Sigmoid colon (tissue), 7 donors: ENCODE data around the gene NDUFA5. TPM values are rescaled to one million over a fixed set of nuclear protein-coding genes. Genes with fewer than 3 reads are reported as not detected.

Experiments
- DNase-seq: peaks from one replicate; pipeline ENCODE4 v3.0.0-alpha.2; 2019
- H3K27ac ChIP-seq, 4 donors: fragments of 200-600 bp; sonication (generic); one replicate each; pipeline ENCODE4 v1.5.1; 2016 to 2019; ENCODE audit warnings: mild to moderate bottlenecking in 1 of 4
- H3K27me3 ChIP-seq, 3 donors: fragments of 200-600 bp; sonication (generic); one replicate each; pipeline ENCODE4 v1.5.1; 2019; ENCODE audit warnings: mild to moderate bottlenecking in 1 of 3
- H3K36me3 ChIP-seq, 4 donors: fragments of 200-600 bp; sonication (generic); one replicate each; pipeline ENCODE4 v1.5.1; 2016 to 2019
- H3K4me1 ChIP-seq, 4 donors: fragments of 200-600 bp; sonication (generic); one replicate each; pipeline ENCODE4 v1.5.1; 2017 to 2019
- H3K4me3 ChIP-seq, 4 donors: fragments of 200-600 bp; sonication (generic); one replicate each; pipeline ENCODE4 v1.5.1; 2017 to 2019; ENCODE audit warnings: mild to moderate bottlenecking in 2 of 4, moderate library complexity in 1 of 4
- H3K9me3 ChIP-seq, 4 donors: fragments of 200-600 bp in 3 of 4; sonication (generic) in 3 of 4; one replicate each; pipeline versions ENCODE4 v1.5.1 to v1.6.1; 2013 to 2019
- EP300 ChIP-seq, 4 donors: sonication (generic); formaldehyde crosslinking; IDR thresholded peaks; one replicate each; pipeline ENCODE4 v1.6.1; 2017; ENCODE audit warnings: antibody characterized with exemption in 4 of 4
- POLR2A ChIP-seq, 2 donors: fragments of 450-650 bp; IDR thresholded peaks; one replicate each; pipeline ENCODE4 v1.6.1; 2016; ENCODE audit warnings: antibody characterized with exemption in 2 of 2, mild to moderate bottlenecking in 2 of 2, moderate library complexity in 2 of 2
- POLR2AphosphoS5 ChIP-seq, 4 donors: sonication (generic); formaldehyde crosslinking; IDR thresholded peaks; one replicate each; pipeline ENCODE4 v1.6.1; 2017; ENCODE audit warnings: antibody characterized with exemption in 4 of 4
- WGBS, 2 donors: extraction: QIAGEN DNeasy Blood & Tissue Kit; methylation state at CpG; one replicate each; pipeline ENCODE4 v1.1.7; 2013; 5-methylcytosine and 5-hydroxymethylcytosine counted together
- intact Hi-C: fragments of 100-400 bp; cut with DNase I; formaldehyde crosslinking; loops from one replicate; pipeline ENCODE4 v1.15.1; 2023
- polyA plus RNA-seq, 3 donors: library from polyadenylated mRNA; stranded (reverse); fragments of 200-250 nt; gene quantifications; one replicate each; pipeline ENCODE4 v1.2.3, GENCODE V29; 2013
- total RNA-seq, 4 donors: library from RNA; depleted of rRNA; stranded (reverse); fragments of >200 nt; gene quantifications; one replicate each; pipeline ENCODE4 v1.1.0, GENCODE V29; 2016
- TF ChIP-seq, protein P1 (sequence below), 4 experiments: fragments of 450-650 bp in 3 of 4; fragments of 200-600 bp in 1 of 4; IDR thresholded peaks; one replicate each; pipeline ENCODE4 v1.5.1; 2016 to 2019; ENCODE audit warnings: antibody characterized with exemption in 4 of 4, mild to moderate bottlenecking in 3 of 4, moderate library complexity in 2 of 4
- donor health status: healthy with polysubstance abuse.
- donor health status: Bipolar disorder and iron deficiency.
- donor health status: healthy.

The NDUFA5 gene
- total and polyA plus RNA-seq, 7 donors: 55.6 to 211 (median 97.4) TPM

DNA sequence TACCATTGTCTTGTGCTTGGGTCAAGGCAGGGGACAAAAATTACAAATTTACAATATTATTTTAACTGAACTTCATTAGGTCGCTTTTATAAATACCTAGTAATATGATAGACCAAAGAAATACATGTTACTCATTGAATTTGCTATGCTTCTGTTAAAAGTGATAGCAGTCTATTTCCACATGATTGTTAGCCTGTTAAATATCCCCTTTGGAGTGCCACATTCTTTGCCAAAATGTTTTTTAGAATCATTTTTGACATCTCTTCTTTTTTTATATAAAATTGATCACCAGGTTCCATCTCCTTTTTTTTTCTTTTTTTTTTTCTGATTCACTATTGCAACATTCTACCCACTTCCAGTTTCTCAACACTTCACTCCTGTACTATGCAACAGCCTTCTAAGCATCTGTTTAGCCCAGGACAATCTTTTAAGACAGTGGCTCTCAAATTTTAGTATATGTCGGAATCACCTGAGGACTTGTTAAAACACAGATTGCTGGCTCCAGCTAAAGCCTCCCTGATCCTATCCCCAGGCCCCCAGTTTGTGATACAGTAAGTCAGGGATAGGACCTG, 16.4 kb upstream of the NDUFA5 start:
- DNase-seq: no peak
- intact Hi-C loops: no loop called here
- H3K27me3 ChIP-seq: no peaks in the 10 kb centered on the region
- no peak for TF ChIP-seq POLR2A (IDR thresholded peaks at IDR 0.05)
- no peak for TF ChIP-seq EP300 (IDR thresholded peaks at IDR 0.05)
- no peak for TF ChIP-seq POLR2AphosphoS5 (IDR thresholded peaks at IDR 0.05)
- TF ChIP-seq, protein P1, sequence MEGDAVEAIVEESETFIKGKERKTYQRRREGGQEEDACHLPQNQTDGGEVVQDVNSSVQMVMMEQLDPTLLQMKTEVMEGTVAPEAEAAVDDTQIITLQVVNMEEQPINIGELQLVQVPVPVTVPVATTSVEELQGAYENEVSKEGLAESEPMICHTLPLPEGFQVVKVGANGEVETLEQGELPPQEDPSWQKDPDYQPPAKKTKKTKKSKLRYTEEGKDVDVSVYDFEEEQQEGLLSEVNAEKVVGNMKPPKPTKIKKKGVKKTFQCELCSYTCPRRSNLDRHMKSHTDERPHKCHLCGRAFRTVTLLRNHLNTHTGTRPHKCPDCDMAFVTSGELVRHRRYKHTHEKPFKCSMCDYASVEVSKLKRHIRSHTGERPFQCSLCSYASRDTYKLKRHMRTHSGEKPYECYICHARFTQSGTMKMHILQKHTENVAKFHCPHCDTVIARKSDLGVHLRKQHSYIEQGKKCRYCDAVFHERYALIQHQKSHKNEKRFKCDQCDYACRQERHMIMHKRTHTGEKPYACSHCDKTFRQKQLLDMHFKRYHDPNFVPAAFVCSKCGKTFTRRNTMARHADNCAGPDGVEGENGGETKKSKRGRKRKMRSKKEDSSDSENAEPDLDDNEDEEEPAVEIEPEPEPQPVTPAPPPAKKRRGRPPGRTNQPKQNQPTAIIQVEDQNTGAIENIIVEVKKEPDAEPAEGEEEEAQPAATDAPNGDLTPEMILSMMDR (IDR thresholded peaks at IDR 0.05): no peak
- H3K36me3 ChIP-seq: no peaks in the 10 kb centered on the region
- H3K27ac ChIP-seq: no peak overlapping the region
- H3K9me3 ChIP-seq: no peaks in the 10 kb centered on the region
- H3K4me1 ChIP-seq: no peaks in the 10 kb centered on the region
- WGBS, 2 donors: 90 to 92% methylated on average over 2 of the region's 2 CpGs
- no peak overlapping the region for H3K4me3 ChIP-seq

DNA sequence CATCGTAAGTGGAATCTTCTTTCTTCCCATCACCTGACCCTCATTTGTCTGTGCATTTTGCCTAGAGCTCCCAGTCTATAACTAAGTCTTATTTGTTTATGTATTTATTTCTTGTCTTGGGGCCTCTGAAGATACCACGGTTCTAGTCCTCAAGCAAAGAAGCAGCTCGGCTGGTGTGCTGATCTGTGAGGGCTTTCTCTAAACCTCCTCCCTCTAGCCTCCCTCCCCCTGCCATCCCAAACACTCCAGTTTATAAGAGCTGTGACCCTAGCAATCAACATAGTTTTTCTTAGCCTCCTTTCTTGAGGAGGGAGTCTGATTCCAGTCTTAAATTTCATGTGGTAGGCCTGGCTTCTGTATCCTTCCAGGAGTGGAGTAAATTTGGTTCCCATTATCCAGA, 15.7 kb upstream of the NDUFA5 start:
- intact Hi-C loops: no loop called here
- Histone ChIP-seq H3K27ac (no peak overlapping the region), H3K4me1 (no peaks in the 10 kb centered on the region), H3K36me3 (no peaks in the 10 kb centered on the region), H3K9me3 (no peaks in the 10 kb centered on the region), H3K4me3 (no peak overlapping the region), H3K27me3 (no peaks in the 10 kb centered on the region)
- WGBS, 2 donors: 81% methylated on average over 3 of the region's 3 CpGs
- no peak for DNase-seq
- TF ChIP-seq EP300 (IDR thresholded peaks at IDR 0.05) (no peak), POLR2AphosphoS5 (IDR thresholded peaks at IDR 0.05) (no peak), POLR2A (IDR thresholded peaks at IDR 0.05) (no peak)
- TF ChIP-seq, protein P1 (IDR thresholded peaks at IDR 0.05): no peak

DNA sequence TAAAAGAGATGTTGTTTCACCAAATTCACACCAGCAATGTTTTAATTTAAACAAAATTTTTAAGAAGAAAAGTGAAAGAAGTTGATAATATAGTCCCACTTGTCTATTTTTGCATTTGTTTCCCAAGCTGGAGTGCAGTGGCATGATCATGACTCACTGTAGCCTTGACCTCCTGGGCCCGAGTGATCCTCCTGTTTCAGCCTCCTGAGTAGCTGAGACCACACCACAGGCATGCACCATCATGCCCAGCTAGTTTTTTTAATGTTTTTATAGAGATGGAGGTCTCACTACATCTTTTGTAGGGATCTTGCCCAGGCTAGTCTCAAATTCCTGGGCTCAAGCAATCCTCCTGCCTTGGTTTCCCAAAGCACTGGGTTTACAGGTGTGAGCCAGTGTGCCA, 14.1 kb upstream of the NDUFA5 start:
- intact Hi-C loops: no loop called here

DNA sequence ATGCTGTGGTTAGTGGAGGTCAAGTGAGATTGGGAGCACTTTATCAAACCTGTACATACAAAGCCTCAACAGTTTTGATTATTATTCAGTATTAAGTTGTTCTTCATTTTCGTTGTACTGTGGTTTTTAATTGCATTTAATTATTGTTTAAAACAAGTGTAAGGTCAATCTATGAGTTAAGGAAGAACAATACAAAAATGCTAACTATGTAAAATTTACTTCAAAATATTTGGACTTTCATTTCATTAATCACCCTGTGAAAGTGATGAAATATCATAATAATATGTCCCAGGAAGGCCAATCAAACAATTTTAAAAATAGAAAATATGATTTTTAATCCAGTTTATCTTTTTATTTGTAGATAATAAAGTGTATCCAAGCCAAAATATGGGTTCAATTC, 13.6 kb upstream of the NDUFA5 start:
- WGBS, 2 donors: 42 to 44% methylated on average over 1 of the region's 1 CpG
- H3K36me3 ChIP-seq: no peaks in the 10 kb centered on the region
- H3K4me3 ChIP-seq: no peak overlapping the region
- no peaks in the 10 kb centered on the region for H3K9me3 ChIP-seq
- intact Hi-C loops: no loop called here
- no peaks in the 10 kb centered on the region for H3K27me3 ChIP-seq
- H3K27ac ChIP-seq: no peak overlapping the region
- no peaks in the 10 kb centered on the region for H3K4me1 ChIP-seq
- TF ChIP-seq, protein P1 (IDR thresholded peaks at IDR 0.05): no peak
- TF ChIP-seq EP300 (IDR thresholded peaks at IDR 0.05) (no peak), POLR2A (IDR thresholded peaks at IDR 0.05) (no peak), POLR2AphosphoS5 (IDR thresholded peaks at IDR 0.05) (no peak)
- no peak for DNase-seq

More for the DNA sequence above, 14.1 kb upstream of the NDUFA5 start:
- Histone ChIP-seq H3K36me3 (no peaks in the 10 kb centered on the region), H3K9me3 (no peaks in the 10 kb centered on the region), H3K27ac (no peak overlapping the region), H3K4me3 (no peak overlapping the region), H3K4me1 (no peaks in the 10 kb centered on the region), H3K27me3 (no peaks in the 10 kb centered on the region)
- WGBS, 2 donors: 87 to 91% methylated on average over 1 of the region's 1 CpG
- DNase-seq: no peak
- TF ChIP-seq POLR2AphosphoS5 (IDR thresholded peaks at IDR 0.05) (no peak), EP300 (IDR thresholded peaks at IDR 0.05) (no peak), POLR2A (IDR thresholded peaks at IDR 0.05) (no peak)
- TF ChIP-seq, protein P1 (IDR thresholded peaks at IDR 0.05): no peak
